Panc1 (cell line): ENCODE measurements around the gene ACTR3.

Experiments used
- POLR2AphosphoS5 ChIP-seq: IDR thresholded peaks from 2 replicates; pipeline ENCODE4 v1.6.1; 2012; ENCODE audit warnings: mild to moderate bottlenecking, low read depth, low read length, moderate library complexity
- TCF7L2 ChIP-seq: IDR thresholded peaks from 2 replicates; pipeline ENCODE4 v1.6.1; 2011; ENCODE audit warnings: mild to moderate bottlenecking, low read depth, low read length, inconsistent platforms
- TF ChIP-seq, protein P1 (sequence below): fragments of 450-650 bp; IDR thresholded peaks from 2 replicates; pipeline ENCODE4 v1.5.1; 2017; ENCODE audit warnings: mild to moderate bottlenecking
- TF ChIP-seq, protein P2 (sequence below), 2 experiments: IDR thresholded peaks; 2 replicates each; pipeline ENCODE4 v1.6.1; 2011 to 2012; ENCODE audit warnings: low read depth in 2 of 2, control low read depth in 1 of 2, low read length in 1 of 2, mild to moderate bottlenecking in 1 of 2, moderate library complexity in 1 of 2; ENCODE audit not compliant: insufficient read depth in 1 of 2

DNA sequence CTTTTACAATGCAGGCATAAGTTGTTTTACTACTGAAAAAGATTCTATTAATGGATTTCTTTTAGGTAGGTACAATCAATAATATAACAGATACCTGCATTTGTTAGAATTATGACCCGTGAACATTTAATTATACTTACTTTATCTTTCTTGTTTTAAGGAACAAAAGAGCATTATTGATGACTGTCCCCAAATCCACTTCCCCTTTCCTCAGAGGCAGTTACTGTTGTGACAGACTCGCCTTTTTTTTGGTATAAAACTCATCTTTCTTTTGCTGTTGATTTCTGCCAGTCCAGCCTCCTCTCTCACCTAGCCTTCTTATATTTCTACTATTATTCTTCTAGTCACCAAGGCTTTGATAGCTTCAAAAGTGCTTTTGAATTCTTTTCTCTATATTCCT is 12.1 kb downstream of the ACTR3 start:
- TF ChIP-seq, protein P1, sequence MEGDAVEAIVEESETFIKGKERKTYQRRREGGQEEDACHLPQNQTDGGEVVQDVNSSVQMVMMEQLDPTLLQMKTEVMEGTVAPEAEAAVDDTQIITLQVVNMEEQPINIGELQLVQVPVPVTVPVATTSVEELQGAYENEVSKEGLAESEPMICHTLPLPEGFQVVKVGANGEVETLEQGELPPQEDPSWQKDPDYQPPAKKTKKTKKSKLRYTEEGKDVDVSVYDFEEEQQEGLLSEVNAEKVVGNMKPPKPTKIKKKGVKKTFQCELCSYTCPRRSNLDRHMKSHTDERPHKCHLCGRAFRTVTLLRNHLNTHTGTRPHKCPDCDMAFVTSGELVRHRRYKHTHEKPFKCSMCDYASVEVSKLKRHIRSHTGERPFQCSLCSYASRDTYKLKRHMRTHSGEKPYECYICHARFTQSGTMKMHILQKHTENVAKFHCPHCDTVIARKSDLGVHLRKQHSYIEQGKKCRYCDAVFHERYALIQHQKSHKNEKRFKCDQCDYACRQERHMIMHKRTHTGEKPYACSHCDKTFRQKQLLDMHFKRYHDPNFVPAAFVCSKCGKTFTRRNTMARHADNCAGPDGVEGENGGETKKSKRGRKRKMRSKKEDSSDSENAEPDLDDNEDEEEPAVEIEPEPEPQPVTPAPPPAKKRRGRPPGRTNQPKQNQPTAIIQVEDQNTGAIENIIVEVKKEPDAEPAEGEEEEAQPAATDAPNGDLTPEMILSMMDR, result no peak
- TF ChIP-seq POLR2AphosphoS5, result no peak
- TF ChIP-seq, protein P2, sequence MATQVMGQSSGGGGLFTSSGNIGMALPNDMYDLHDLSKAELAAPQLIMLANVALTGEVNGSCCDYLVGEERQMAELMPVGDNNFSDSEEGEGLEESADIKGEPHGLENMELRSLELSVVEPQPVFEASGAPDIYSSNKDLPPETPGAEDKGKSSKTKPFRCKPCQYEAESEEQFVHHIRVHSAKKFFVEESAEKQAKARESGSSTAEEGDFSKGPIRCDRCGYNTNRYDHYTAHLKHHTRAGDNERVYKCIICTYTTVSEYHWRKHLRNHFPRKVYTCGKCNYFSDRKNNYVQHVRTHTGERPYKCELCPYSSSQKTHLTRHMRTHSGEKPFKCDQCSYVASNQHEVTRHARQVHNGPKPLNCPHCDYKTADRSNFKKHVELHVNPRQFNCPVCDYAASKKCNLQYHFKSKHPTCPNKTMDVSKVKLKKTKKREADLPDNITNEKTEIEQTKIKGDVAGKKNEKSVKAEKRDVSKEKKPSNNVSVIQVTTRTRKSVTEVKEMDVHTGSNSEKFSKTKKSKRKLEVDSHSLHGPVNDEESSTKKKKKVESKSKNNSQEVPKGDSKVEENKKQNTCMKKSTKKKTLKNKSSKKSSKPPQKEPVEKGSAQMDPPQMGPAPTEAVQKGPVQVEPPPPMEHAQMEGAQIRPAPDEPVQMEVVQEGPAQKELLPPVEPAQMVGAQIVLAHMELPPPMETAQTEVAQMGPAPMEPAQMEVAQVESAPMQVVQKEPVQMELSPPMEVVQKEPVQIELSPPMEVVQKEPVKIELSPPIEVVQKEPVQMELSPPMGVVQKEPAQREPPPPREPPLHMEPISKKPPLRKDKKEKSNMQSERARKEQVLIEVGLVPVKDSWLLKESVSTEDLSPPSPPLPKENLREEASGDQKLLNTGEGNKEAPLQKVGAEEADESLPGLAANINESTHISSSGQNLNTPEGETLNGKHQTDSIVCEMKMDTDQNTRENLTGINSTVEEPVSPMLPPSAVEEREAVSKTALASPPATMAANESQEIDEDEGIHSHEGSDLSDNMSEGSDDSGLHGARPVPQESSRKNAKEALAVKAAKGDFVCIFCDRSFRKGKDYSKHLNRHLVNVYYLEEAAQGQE (IDR thresholded peaks at IDR 0.05; ENCODE audit: insufficient read depth in 1 of 2, low read depth in 2 of 2, low read length in 1 of 2), result no peak
- no peak for TF ChIP-seq TCF7L2
